Right renal pelvis (tissue), 4 donors: ENCODE measurements around the gene KRTAP21-1. TPM values are rescaled to one million over a fixed set of nuclear protein-coding genes. Genes with fewer than 3 reads are reported as not detected.

ENCODE experiments used
- polyA plus RNA-seq, 4 donors: library from polyadenylated mRNA; unstranded; fragments of 120-200 nt; gene quantifications; one replicate each; pipeline ENCODE4 v1.2.1, GENCODE V29; 2013; ENCODE audit not compliant: insufficient read length in 4 of 4

Gene KRTAP21-1
- polyA plus RNA-seq, 4 donors, result not detected

Other genes starting within 250 kb of the KRTAP21-1 start
- not detected for gene KRTAP19-6, start 213.6 kb downstream of the KRTAP21-1 start, polyA plus RNA-seq
- gene KRTAP19-7, start 194.1 kb downstream of the KRTAP21-1 start, polyA plus RNA-seq, result not detected
- gene KRTAP22-2, start 165.0 kb downstream of the KRTAP21-1 start, polyA plus RNA-seq, result not detected
- gene KRTAP6-3, start 163.0 kb downstream of the KRTAP21-1 start, polyA plus RNA-seq, result not detected
- not detected for gene KRTAP6-2, start 156.5 kb downstream of the KRTAP21-1 start, polyA plus RNA-seq
- not detected for gene KRTAP22-1, start 154.3 kb downstream of the KRTAP21-1 start, polyA plus RNA-seq
- gene KRTAP6-1, start 141.5 kb downstream of the KRTAP21-1 start, polyA plus RNA-seq, result not detected
- gene KRTAP20-1, start 139.0 kb downstream of the KRTAP21-1 start, polyA plus RNA-seq, result not detected
- not detected for gene KRTAP20-4, start 134.8 kb downstream of the KRTAP21-1 start, polyA plus RNA-seq
- gene KRTAP20-2, start 120.2 kb downstream of the KRTAP21-1 start, polyA plus RNA-seq, result not detected
- not detected for gene KRTAP20-3, start 112.6 kb downstream of the KRTAP21-1 start, polyA plus RNA-seq
- not detected for gene KRTAP21-3, start 36.7 kb downstream of the KRTAP21-1 start, polyA plus RNA-seq
- gene KRTAP21-2, start 8.2 kb downstream of the KRTAP21-1 start, polyA plus RNA-seq, result not detected
- gene KRTAP8-1, start 57.8 kb upstream of the KRTAP21-1 start, polyA plus RNA-seq, result not detected
- not detected for gene KRTAP7-1, start 74.3 kb upstream of the KRTAP21-1 start, polyA plus RNA-seq
- not detected for gene KRTAP11-1, start 126.2 kb upstream of the KRTAP21-1 start, polyA plus RNA-seq